ENCODE measurements around the gene AIG1. TPM values are rescaled to one million over a fixed set of nuclear protein-coding genes. Genes with fewer than 3 reads are reported as not detected.

The AIG1 gene
- total and polyA plus RNA-seq, 2 of the 13 experiments (the other 11 are each of a cell fraction or from before 2014, with no cell fraction given) = 115 to 197 TPM

- in situ Hi-C loops (cut with HindIII; ENCODE audit: extremely low pct_ligation_motif_present, low pct_unique_long_range_greater_than_20kb) (no loop called here), intact Hi-C loops (cut with micrococcal nuclease; ENCODE audit: unreplicated experiment) (loop anchor here (5.0 kb wide), 2 partner anchors 159 to 191 kb away; partner anchors contain the start of gene AIG1)
- WGBS (ENCODE audit: low lambda C conversion rate) = 93% methylated on average over 5 of the region's 5 CpGs
- no peaks in the 10 kb centered on the region for H3K79me2 ChIP-seq (ENCODE audit: insufficient read depth, low read length)
- H3K36me3 ChIP-seq (replicated peaks in 1 of 2; ENCODE audit: control insufficient read depth in 1 of 2, insufficient read depth in 2 of 2, low read length in 2 of 2) = 0 out of 5 replicates have a peak, but pooled peaks cover 0 to 5% of the 10 kb centered on the region in 2 experiments
- ChIA-PET CTCF (ENCODE audit: low intra/inter-chr PET ratio, low total read pairs) (no interaction called here), POLR2A (no interaction called here)
- no peaks in the 10 kb centered on the region for H3K9me3 ChIP-seq (ENCODE audit: low read length)
- DNase-seq (ENCODE audit: low spot score) (no peak), FAIRE-seq (no peak), ATAC-seq (no peak)
- H2AFZ ChIP-seq (ENCODE audit: low read length) = no peak overlapping the region
- BruUV-seq (replicated peaks) = no TSS peak
- TF ChIP-seq ZNF598 (CRISPR knock-in tag; IDR thresholded peaks at IDR 0.05; ENCODE audit: borderline replicate concordance) = no peak
- no peak for TF ChIP-seq TCF7L2 (IDR thresholded peaks at IDR 0.05; ENCODE audit: low read depth, low read length)
- no peak for TF ChIP-seq KLF15 (CRISPR knock-in tag; IDR thresholded peaks at IDR 0.05; ENCODE audit: borderline replicate concordance)
- TF ChIP-seq HMG20B (CRISPR knock-in tag; conservative IDR thresholded peaks at IDR 0.05) = no peak
- no peak for TF ChIP-seq ZSCAN21 (CRISPR knock-in tag; IDR thresholded peaks at IDR 0.05; ENCODE audit: borderline replicate concordance)
- TF ChIP-seq ZNF33A (CRISPR knock-in tag; IDR thresholded peaks at IDR 0.05; ENCODE audit: borderline replicate concordance) = no peak
- TF ChIP-seq U2AF2 (IDR thresholded peaks at IDR 0.05; ENCODE audit: low read depth, low read length) = no peak
- no peak for TF ChIP-seq XBP1 (CRISPR knock-in tag; IDR thresholded peaks at IDR 0.05)
- no peak for TF ChIP-seq E2F2 (CRISPR knock-in tag; IDR thresholded peaks at IDR 0.05; ENCODE audit: borderline replicate concordance)
- TF ChIP-seq CBX2 (IDR thresholded peaks at IDR 0.05; ENCODE audit: low read depth, low read length) = no peak
- no peak for TF ChIP-seq CBX2 (CRISPR knock-in tag; IDR thresholded peaks at IDR 0.05; ENCODE audit: low read depth)
- TF ChIP-seq DZIP1 (CRISPR knock-in tag; IDR thresholded peaks at IDR 0.05) = no peak
- no peak for TF ChIP-seq YY1 (IDR thresholded peaks at IDR 0.05; ENCODE audit: insufficient read depth, insufficient replicate concordance, low read depth, low read length)
- no peak for TF ChIP-seq ZFP36L2 (CRISPR knock-in tag; IDR thresholded peaks at IDR 0.05)
- no peak for TF ChIP-seq MNT (IDR thresholded peaks at IDR 0.05)
- no peak for TF ChIP-seq ZNF337 (CRISPR knock-in tag; IDR thresholded peaks at IDR 0.05; ENCODE audit: borderline replicate concordance, low read depth)
- no peak for TF ChIP-seq JARID2 (CRISPR knock-in tag; IDR thresholded peaks at IDR 0.05; ENCODE audit: insufficient replicate concordance)
- TF ChIP-seq SIN3A (IDR thresholded peaks at IDR 0.05; ENCODE audit: borderline replicate concordance, low read depth, low read length) = no peak
- no peak for TF ChIP-seq KLF6 (CRISPR knock-in tag; IDR thresholded peaks at IDR 0.05)
- H3K4me3 ChIP-seq (replicated peaks in 1 of 3; ENCODE audit: insufficient read depth in 1 of 3, low read depth in 2 of 3, low read length in 3 of 3) = no peak overlapping the region
- peaks cover 17% of the 10 kb centered on the region for H3K4me1 ChIP-seq (ENCODE audit: insufficient read depth, low read length)
- H3K27me3 ChIP-seq (ENCODE audit: control insufficient read depth in 1 of 2, insufficient read depth in 2 of 2, low read length in 2 of 2) = no peaks in the 10 kb centered on the region
- H3K9ac ChIP-seq (ENCODE audit: insufficient read depth, low read depth, low read length) = no peak overlapping the region
- H3K4me2 ChIP-seq (ENCODE audit: low read depth, low read length) = no peak overlapping the region
- H3K27ac ChIP-seq (ENCODE audit: extremely low read length, insufficient read depth, low read length) = no peak overlapping the region
- no peaks in the 10 kb centered on the region for H4K20me1 ChIP-seq (ENCODE audit: insufficient read depth, low read length)
Measured at GRCh38 chr6:143221698-143222097, 161.0 kb downstream of the AIG1 start.

Measured in HepG2 (cell line).